ENCODE results near the gene PSMB11. TPM values are rescaled to one million over a fixed set of nuclear protein-coding genes. Genes with fewer than 3 reads are reported as not detected.

PSMB11 gene
- total RNA-seq, 1 donor from 2014 or later = not detected

DNA sequence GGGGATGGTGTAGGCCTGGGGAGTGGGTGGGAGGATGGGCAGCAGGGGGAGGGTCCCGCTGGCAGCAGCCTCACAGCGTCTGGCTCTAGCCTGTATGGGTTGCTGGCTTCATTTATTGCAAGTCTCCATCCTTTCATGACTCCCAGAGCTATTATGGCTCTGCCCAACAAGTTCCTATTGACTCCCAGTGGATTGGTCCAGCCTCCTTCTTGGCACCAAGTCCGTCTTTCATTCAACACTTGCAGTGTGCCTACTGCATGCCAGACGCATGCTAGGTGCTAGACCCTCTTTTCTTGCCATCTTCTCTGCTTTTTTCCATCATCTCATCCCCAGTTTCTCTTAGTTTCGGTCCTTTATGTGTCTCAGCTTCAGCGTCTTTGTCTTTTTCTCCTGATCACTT lies 1.1 kb downstream of the PSMB11 start:
- H3K27me3 ChIP-seq = no peaks in the 10 kb centered on the region
- no peak overlapping the region for H3K27ac ChIP-seq
- DNase-seq (ENCODE audit: extremely low spot score in 2 of 2) = no peak
- no peaks in the 10 kb centered on the region for H3K4me1 ChIP-seq
- H3K9me3 ChIP-seq = no peaks in the 10 kb centered on the region
- intact Hi-C loops (cut with DNase I) = no loop called here
- TF ChIP-seq, protein P1, sequence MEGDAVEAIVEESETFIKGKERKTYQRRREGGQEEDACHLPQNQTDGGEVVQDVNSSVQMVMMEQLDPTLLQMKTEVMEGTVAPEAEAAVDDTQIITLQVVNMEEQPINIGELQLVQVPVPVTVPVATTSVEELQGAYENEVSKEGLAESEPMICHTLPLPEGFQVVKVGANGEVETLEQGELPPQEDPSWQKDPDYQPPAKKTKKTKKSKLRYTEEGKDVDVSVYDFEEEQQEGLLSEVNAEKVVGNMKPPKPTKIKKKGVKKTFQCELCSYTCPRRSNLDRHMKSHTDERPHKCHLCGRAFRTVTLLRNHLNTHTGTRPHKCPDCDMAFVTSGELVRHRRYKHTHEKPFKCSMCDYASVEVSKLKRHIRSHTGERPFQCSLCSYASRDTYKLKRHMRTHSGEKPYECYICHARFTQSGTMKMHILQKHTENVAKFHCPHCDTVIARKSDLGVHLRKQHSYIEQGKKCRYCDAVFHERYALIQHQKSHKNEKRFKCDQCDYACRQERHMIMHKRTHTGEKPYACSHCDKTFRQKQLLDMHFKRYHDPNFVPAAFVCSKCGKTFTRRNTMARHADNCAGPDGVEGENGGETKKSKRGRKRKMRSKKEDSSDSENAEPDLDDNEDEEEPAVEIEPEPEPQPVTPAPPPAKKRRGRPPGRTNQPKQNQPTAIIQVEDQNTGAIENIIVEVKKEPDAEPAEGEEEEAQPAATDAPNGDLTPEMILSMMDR (IDR thresholded peaks at IDR 0.05) = no peak
- TF ChIP-seq POLR2AphosphoS5 (IDR thresholded peaks at IDR 0.05; ENCODE audit: insufficient read depth in 1 of 2, low read depth in 1 of 2) = no peak
- no peak for TF ChIP-seq POLR2A (IDR thresholded peaks at IDR 0.05)
- H3K4me3 ChIP-seq = no peak overlapping the region
- no peaks in the 10 kb centered on the region for H3K36me3 ChIP-seq

DNA sequence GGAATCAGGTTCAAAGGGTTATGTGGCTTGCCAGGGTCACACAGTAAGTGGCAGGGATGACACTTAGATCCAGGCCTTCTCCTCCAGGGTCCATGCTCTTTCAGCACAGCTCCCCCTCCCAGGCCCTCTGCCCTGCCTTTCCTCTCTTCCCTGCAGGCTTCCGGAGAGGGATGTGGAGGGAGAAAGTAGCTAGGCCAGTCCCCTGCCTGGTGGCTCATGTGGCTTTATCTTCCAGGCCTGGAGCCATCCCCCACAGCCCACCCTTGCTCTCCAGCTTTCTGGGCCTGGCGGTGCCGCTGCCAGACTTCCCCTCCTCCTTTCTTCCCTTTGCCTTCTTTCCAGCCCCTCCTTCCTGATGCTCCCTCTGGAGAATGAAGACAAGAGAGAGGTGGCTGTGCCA lies 1.7 kb downstream of the PSMB11 start:
- no peak overlapping the region for H3K27ac ChIP-seq
- DNase-seq (ENCODE audit: extremely low spot score in 2 of 2) = no peak
- no peaks in the 10 kb centered on the region for H3K36me3 ChIP-seq
- H3K4me3 ChIP-seq = no peak overlapping the region
- TF ChIP-seq, protein P1 (IDR thresholded peaks at IDR 0.05) = no peak
- TF ChIP-seq POLR2AphosphoS5 (IDR thresholded peaks at IDR 0.05; ENCODE audit: insufficient read depth in 1 of 2, low read depth in 1 of 2) = no peak
- TF ChIP-seq POLR2A (IDR thresholded peaks at IDR 0.05) = no peak
- intact Hi-C loops (cut with DNase I) = no loop called here
- H3K27me3 ChIP-seq = no peaks in the 10 kb centered on the region
- no peaks in the 10 kb centered on the region for H3K4me1 ChIP-seq
- H3K9me3 ChIP-seq = no peaks in the 10 kb centered on the region

DNA sequence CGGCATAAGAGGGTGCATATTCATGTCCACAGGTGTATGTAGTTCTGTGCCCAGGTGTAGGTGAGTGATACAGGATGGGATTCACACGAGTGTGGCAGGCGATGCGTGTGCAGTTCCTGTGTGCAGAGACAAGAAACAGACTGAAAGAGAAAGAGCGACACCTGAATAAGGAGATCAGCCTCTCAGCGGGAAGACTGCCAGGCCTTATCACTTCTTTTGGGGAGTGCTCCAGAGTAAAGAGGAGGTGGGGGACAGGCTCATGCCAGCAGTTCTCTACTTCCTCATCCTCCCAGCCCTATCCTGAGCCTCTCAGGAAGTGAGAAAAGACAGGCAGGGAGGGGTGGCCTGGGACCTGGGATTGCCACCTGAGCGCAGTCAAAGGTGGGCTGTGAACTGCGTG lies 2.8 kb downstream of the PSMB11 start:
- Histone ChIP-seq H3K36me3 (no peaks in the 10 kb centered on the region), H3K4me1 (no peaks in the 10 kb centered on the region), H3K27me3 (no peaks in the 10 kb centered on the region), H3K9me3 (no peaks in the 10 kb centered on the region), H3K4me3 (no peak overlapping the region), H3K27ac (no peak overlapping the region)
- intact Hi-C loops (cut with DNase I) = no loop called here
- TF ChIP-seq POLR2A (IDR thresholded peaks at IDR 0.05) (no peak), POLR2AphosphoS5 (IDR thresholded peaks at IDR 0.05; ENCODE audit: insufficient read depth in 1 of 2, low read depth in 1 of 2) (no peak)
- TF ChIP-seq, protein P1 (IDR thresholded peaks at IDR 0.05) = no peak
- DNase-seq (ENCODE audit: extremely low spot score in 2 of 2) = no peak

DNA sequence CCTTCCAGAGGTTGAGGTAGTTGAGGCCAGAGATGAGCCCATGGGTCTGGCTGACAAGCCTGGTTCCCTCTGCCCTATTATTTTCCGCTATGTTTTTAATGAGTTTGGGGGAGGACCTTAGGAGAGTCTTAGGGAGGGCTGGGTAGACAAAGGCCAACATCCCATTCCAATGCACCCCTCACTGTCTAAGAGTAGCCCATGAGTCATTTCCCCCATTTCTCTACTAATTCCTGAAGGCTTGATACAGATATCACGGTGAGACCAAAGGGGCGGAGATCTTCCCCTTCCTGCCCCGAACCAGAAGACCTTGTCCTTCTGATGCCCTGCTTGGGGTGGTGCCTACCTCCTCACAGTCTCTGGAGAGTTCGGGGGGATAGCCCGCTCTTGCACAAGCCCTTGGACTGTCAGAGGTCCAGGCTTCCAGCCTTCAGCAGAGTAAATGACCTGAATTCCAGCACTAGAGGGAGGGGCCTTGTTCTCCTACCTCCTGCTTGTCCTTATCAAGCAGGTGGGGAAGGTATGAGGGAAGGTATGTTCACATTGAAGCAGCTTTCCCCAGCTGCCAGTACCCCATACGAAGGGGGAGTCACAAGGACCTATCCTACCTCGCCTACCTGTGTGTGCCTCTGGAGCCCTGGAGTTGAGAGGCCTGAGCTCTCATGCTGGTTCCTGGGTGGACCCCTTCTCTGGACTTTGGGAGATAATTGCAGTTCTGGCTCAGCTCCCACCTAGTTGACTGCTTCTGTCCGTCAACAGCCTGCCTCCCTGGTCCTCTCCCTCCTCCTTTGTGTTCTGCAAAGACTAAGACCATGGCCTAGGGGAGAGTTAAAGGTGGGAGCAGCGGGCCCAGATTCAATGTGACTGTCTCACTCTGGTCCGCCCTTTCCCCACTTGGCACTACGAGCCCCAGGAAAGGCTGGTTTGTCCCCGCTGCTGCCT lies 3.7 kb downstream of the PSMB11 start:
- TF ChIP-seq POLR2AphosphoS5 (IDR thresholded peaks at IDR 0.05; ENCODE audit: insufficient read depth in 1 of 2, low read depth in 1 of 2) (no peak), POLR2A (IDR thresholded peaks at IDR 0.05) (no peak)
- TF ChIP-seq, protein P1 (IDR thresholded peaks at IDR 0.05) = no peak
- no peaks in the 10 kb centered on the region for H3K27me3 ChIP-seq
- H3K36me3 ChIP-seq = no peaks in the 10 kb centered on the region
- H3K4me3 ChIP-seq = no peak overlapping the region
- no peaks in the 10 kb centered on the region for H3K9me3 ChIP-seq
- intact Hi-C loops (cut with DNase I) = no loop called here
- H3K4me1 ChIP-seq = no peaks in the 10 kb centered on the region
- no peak overlapping the region for H3K27ac ChIP-seq
- DNase-seq (ENCODE audit: extremely low spot score in 2 of 2) = no peak

DNA sequence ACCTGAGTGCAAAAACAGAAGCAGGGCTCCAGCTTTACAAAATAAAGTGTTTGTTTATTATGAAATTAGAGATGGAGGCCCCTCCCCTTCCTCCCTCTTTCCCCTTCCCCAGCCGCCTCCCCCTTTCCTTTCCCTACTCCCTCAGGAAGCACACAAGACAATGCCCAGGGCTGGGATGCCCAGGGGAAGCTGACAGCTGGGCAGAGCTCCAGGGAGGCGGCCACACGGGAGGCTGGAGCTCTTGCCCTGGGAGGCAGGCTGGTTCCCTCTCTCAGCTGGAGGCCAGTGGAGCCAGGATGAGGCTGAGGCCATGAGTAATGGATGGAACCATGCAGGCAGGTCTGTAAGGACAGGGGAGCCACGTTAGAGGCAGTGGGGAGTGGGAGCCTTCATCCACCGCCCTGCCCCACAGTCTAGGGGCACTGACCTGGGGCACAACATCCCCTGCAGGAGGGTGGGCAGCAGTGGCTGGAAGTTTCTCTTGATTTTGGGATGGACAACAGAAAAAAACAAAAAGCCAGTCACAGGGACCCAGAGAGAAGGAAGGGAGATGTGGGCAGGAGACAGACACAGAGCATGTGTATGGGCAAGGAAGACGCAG lies 5.1 kb downstream of the PSMB11 start:
- TF ChIP-seq, protein P1 (IDR thresholded peaks at IDR 0.05) = no peak
- TF ChIP-seq POLR2AphosphoS5 (IDR thresholded peaks at IDR 0.05; ENCODE audit: insufficient read depth in 1 of 2, low read depth in 1 of 2) = no peak
- TF ChIP-seq POLR2A (IDR thresholded peaks at IDR 0.05) = no peak
- Histone ChIP-seq H3K9me3 (no peaks in the 10 kb centered on the region), H3K27me3 (no peaks in the 10 kb centered on the region), H3K27ac (no peak overlapping the region), H3K4me1 (no peaks in the 10 kb centered on the region), H3K36me3 (no peaks in the 10 kb centered on the region), H3K4me3 (no peak overlapping the region)
- DNase-seq (ENCODE audit: extremely low spot score in 2 of 2) = no peak
- intact Hi-C loops (cut with DNase I) = no loop called here
